SKM-1 treated with dmso at 0.1 percent for 144 hours (cell line): ENCODE results near the gene KDM3A.

ENCODE experiments used
- DNase-seq: peaks from one replicate; lab custom pipeline; 2025; ENCODE audit not compliant: unreplicated experiment; lab: John Stamatoyannopoulos, UW

Gene KDM3A

GRCh38 chr2:86440631-86441391, at the start of gene KDM3A:
Gene KDM3A (plus strand): TSS chr2:86441371. CDS start chr2:86442048, 677 bp downstream.
- peak; percentile 99 for DNase-seq

- DNase-seq, result no peak
Measured at GRCh38 chr2:86392873-86393518, 48.2 kb upstream of the KDM3A start.

- DNase-seq, result no peak
Measured at GRCh38 chr2:86393521-86394491, 47.4 kb upstream of the KDM3A start.

- DNase-seq, result peak; percentile 24
Measured at GRCh38 chr2:86396291-86396785, 44.8 kb upstream of the KDM3A start.

GRCh38 chr2:86397986-86398385, 43.2 kb upstream of the KDM3A start:
- no peak for DNase-seq

- DNase-seq, result no peak
Measured at GRCh38 chr2:86398500-86399474, 42.4 kb upstream of the KDM3A start.

- DNase-seq, result no peak
Measured at GRCh38 chr2:86400321-86400720, 40.9 kb upstream of the KDM3A start.

GRCh38 chr2:86410581-86410980, 30.6 kb upstream of the KDM3A start:
- no peak for DNase-seq

GRCh38 chr2:86411396-86411795, 29.8 kb upstream of the KDM3A start:
- no peak for DNase-seq

- DNase-seq, result no peak
Measured at GRCh38 chr2:86412007-86412406, 29.2 kb upstream of the KDM3A start.

- DNase-seq, result no peak
Measured at GRCh38 chr2:86413296-86414094, 27.7 kb upstream of the KDM3A start.

GRCh38 chr2:86414996-86415395, 26.2 kb upstream of the KDM3A start:
- DNase-seq, result no peak

- peak; percentile 70 for DNase-seq
Measured at GRCh38 chr2:86416146-86416545, 25.0 kb upstream of the KDM3A start.

GRCh38 chr2:86417961-86418360, 23.2 kb upstream of the KDM3A start:
- DNase-seq, result peak; percentile 38

GRCh38 chr2:86420913-86421312, 20.3 kb upstream of the KDM3A start:
- no peak for DNase-seq

GRCh38 chr2:86426271-86426670, 14.9 kb upstream of the KDM3A start:
- DNase-seq, result no peak

GRCh38 chr2:86429335-86429734, 11.8 kb upstream of the KDM3A start:
- no peak for DNase-seq

- DNase-seq, result no peak
Measured at GRCh38 chr2:86430368-86430767, 10.8 kb upstream of the KDM3A start.

- DNase-seq, result peak; percentile 54
Measured at GRCh38 chr2:86433137-86433536, 8.0 kb upstream of the KDM3A start.
